ENCODE results near the gene OSMR.

GRCh38 chr5:38847559-38848347 lies 1.9 kb downstream of the OSMR start:
- no peak for TF ChIP-seq CTCF (IDR thresholded peaks at IDR 0.05; ENCODE audit: low read depth, low read length, poor library complexity, severe bottlenecking)
- TF ChIP-seq EZH2phosphoT487 (IDR thresholded peaks at IDR 0.05; ENCODE audit: borderline replicate concordance, low read length) = no peak
